HCT116 (cell line): Measurements from ENCODE around the gene HSDL2.

Source experiments
- EZH2phosphoT487 ChIP-seq: fragments of 200-600 bp; IDR thresholded peaks from 2 replicates; pipeline ENCODE4 v1.6.1; 2018; ENCODE audit warnings: antibody characterized with exemption, borderline replicate concordance
- POLR2AphosphoS5 ChIP-seq: IDR thresholded peaks from 2 replicates; pipeline ENCODE4 v1.6.1; 2011; ENCODE audit warnings: mild to moderate bottlenecking, low read depth, low read length, moderate library complexity
- TF ChIP-seq, protein P1 (sequence below), 3 experiments: fragments of 200-600 bp in 1 of 3; sonication (generic) in 1 of 3; IDR thresholded peaks in 2 of 3; conservative IDR thresholded peaks in 1 of 3; 2 replicates each; pipeline ENCODE4 v1.5.1; 2012 to 2017; ENCODE audit warnings: low read depth in 2 of 3, low read length in 2 of 3, antibody characterized with exemption in 1 of 3, borderline replicate concordance in 1 of 3, control low read depth in 1 of 3, mild to moderate bottlenecking in 1 of 3, mixed read lengths in 1 of 3, mixed run types in 1 of 3, moderate library complexity in 1 of 3; ENCODE audit not compliant: insufficient read depth in 1 of 3
- TF ChIP-seq, protein P2 (sequence below): IDR thresholded peaks from 2 replicates; pipeline ENCODE4 v1.6.1; 2012; ENCODE audit warnings: low read depth

DNA sequence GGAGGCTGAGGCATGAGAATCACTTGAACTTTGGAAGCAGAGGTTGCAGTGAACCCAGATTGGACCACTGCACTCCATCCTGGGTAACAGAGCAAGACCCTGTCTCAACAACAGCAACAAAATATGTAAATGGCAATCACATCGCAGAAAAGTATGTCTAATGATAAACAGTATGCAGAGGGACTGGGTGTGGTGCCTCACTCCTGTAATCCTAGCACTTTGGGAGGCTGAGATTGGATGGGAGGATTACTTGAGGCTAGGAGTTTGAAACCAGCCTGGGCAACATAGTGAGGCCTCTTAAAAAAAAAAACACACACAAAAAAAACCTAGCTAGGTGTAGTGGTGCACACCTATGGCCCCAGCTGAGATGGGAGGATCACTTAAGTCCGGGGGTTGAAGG lies 40.3 kb downstream of the HSDL2 start:
- TF ChIP-seq POLR2AphosphoS5, result no peak
- TF ChIP-seq EZH2phosphoT487, result no peak
- TF ChIP-seq, protein P1, sequence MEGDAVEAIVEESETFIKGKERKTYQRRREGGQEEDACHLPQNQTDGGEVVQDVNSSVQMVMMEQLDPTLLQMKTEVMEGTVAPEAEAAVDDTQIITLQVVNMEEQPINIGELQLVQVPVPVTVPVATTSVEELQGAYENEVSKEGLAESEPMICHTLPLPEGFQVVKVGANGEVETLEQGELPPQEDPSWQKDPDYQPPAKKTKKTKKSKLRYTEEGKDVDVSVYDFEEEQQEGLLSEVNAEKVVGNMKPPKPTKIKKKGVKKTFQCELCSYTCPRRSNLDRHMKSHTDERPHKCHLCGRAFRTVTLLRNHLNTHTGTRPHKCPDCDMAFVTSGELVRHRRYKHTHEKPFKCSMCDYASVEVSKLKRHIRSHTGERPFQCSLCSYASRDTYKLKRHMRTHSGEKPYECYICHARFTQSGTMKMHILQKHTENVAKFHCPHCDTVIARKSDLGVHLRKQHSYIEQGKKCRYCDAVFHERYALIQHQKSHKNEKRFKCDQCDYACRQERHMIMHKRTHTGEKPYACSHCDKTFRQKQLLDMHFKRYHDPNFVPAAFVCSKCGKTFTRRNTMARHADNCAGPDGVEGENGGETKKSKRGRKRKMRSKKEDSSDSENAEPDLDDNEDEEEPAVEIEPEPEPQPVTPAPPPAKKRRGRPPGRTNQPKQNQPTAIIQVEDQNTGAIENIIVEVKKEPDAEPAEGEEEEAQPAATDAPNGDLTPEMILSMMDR (IDR thresholded peaks at IDR 0.05 in 2 of 3, conservative IDR thresholded peaks at IDR 0.05 in 1 of 3; ENCODE audit: borderline replicate concordance in 1 of 3, insufficient read depth in 1 of 3, low read depth in 2 of 3, low read length in 2 of 3), result no peak
- TF ChIP-seq, protein P2, sequence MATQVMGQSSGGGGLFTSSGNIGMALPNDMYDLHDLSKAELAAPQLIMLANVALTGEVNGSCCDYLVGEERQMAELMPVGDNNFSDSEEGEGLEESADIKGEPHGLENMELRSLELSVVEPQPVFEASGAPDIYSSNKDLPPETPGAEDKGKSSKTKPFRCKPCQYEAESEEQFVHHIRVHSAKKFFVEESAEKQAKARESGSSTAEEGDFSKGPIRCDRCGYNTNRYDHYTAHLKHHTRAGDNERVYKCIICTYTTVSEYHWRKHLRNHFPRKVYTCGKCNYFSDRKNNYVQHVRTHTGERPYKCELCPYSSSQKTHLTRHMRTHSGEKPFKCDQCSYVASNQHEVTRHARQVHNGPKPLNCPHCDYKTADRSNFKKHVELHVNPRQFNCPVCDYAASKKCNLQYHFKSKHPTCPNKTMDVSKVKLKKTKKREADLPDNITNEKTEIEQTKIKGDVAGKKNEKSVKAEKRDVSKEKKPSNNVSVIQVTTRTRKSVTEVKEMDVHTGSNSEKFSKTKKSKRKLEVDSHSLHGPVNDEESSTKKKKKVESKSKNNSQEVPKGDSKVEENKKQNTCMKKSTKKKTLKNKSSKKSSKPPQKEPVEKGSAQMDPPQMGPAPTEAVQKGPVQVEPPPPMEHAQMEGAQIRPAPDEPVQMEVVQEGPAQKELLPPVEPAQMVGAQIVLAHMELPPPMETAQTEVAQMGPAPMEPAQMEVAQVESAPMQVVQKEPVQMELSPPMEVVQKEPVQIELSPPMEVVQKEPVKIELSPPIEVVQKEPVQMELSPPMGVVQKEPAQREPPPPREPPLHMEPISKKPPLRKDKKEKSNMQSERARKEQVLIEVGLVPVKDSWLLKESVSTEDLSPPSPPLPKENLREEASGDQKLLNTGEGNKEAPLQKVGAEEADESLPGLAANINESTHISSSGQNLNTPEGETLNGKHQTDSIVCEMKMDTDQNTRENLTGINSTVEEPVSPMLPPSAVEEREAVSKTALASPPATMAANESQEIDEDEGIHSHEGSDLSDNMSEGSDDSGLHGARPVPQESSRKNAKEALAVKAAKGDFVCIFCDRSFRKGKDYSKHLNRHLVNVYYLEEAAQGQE, result no peak
